A549 (cell line): ENCODE results near the gene SALL4. TPM values are rescaled to one million over a fixed set of nuclear protein-coding genes. Genes with fewer than 3 reads are reported as not detected.

Experiments used
- ATAC-seq, 2 experiments: fragments of 200-7000 bp in 1 of 2; fragments of >200 bp in 1 of 2; cut with Nextera tagmentation in 1 of 2; cut with Tn5 transposase in 1 of 2; 3 replicates each; pipeline versions ENCODE4 v1.8.0 to v1.9.1; 2018 to 2020; ENCODE audit warnings: mild to moderate bottlenecking in 1 of 2, moderate library complexity in 1 of 2
- CTCF ChIA-PET: fragments of 300-600 bp; sonication (Branson Sonifier 250); formaldehyde crosslinking; extraction: SDS; loops from one replicate; lab custom pipeline; 2021; ENCODE audit warnings: antibody characterized with exemption, inconsistent platforms; lab: Yijun Ruan, JAX
- POLR2A ChIA-PET: fragments of 350-600 bp; formaldehyde crosslinking; extraction: SDS; loops from one replicate; lab custom pipeline; 2021; ENCODE audit warnings: antibody characterized with exemption, inconsistent platforms; lab: Yijun Ruan, JAX
- DNase-seq, 2 experiments: peaks; one replicate each; pipeline versions ENCODE4 v3.0.0 to v3.0.0-alpha.2; 2011 to 2016; ENCODE audit warnings: low read depth in 1 of 2, low spot score in 1 of 2
- FAIRE-seq: peaks from 2 replicates; lab custom pipeline; 2011; peaks lifted over from hg19 to GRCh38; lab: Jason Lieb, UNC
- H3K27ac ChIP-seq, 2 experiments: fragments of >200 bp; sonication (Bioruptor Twin); formaldehyde crosslinking; 3 replicates each; pipeline ENCODE4 v1.5.1; 2016 to 2017
- H3K4me1 ChIP-seq: fragments of >200 bp; sonication (Bioruptor Twin); formaldehyde crosslinking; 3 replicates; pipeline ENCODE4 v1.6.1; 2016
- H3K4me2 ChIP-seq: fragments of >200 bp; sonication (Bioruptor Twin); formaldehyde crosslinking; 3 replicates; pipeline ENCODE4 v1.6.1; 2016
- H3K4me3 ChIP-seq: fragments of >200 bp; sonication (Bioruptor Twin); formaldehyde crosslinking; 3 replicates; pipeline ENCODE4 v1.5.1; 2016
- H3K9me3 ChIP-seq: fragments of >200 bp; sonication (Bioruptor Twin); formaldehyde crosslinking; 3 replicates; pipeline ENCODE4 v1.6.1; 2016
- ATOH8 ChIP-seq: fragments of 250-450 bp; sonication (Bioruptor Pico); IDR thresholded peaks from 2 replicates; pipeline ENCODE4 v1.5.0; 2020; ENCODE audit warnings: low read depth, mild to moderate bottlenecking, moderate library complexity
- BHLHE40 ChIP-seq: IDR thresholded peaks from 2 replicates; pipeline ENCODE4 v1.6.1; 2012; ENCODE audit warnings: low read depth, low read length, inconsistent platforms
- CHD4 ChIP-seq: fragments of 200-600 bp; sonication (generic); IDR thresholded peaks from 2 replicates; pipeline ENCODE4 v1.6.1; 2016; ENCODE audit warnings: antibody characterized with exemption, mild to moderate bottlenecking, borderline replicate concordance
- E2F6 ChIP-seq: IDR thresholded peaks from 2 replicates; pipeline ENCODE4 v1.6.1; 2012; ENCODE audit warnings: low read depth, borderline replicate concordance
- EP300 ChIP-seq, 2 experiments: fragments of >200 bp; sonication (Bioruptor Twin); formaldehyde crosslinking; IDR thresholded peaks; 2 replicates in 1 of 2; 3 replicates in 1 of 2; pipeline ENCODE4 v1.6.1; 2016 to 2017
- ESRRA ChIP-seq: fragments of 150-350 bp; IDR thresholded peaks from 2 replicates; pipeline ENCODE4 v1.6.1; 2014; ENCODE audit warnings: mild to moderate bottlenecking, low read length, borderline replicate concordance
- FOSB ChIP-seq: fragments of 250-450 bp; sonication (Bioruptor Pico); IDR thresholded peaks from 2 replicates; pipeline ENCODE4 v1.5.0; 2020; ENCODE audit warnings: mild to moderate bottlenecking, moderate library complexity
- FOSL2 ChIP-seq, 2 experiments: fragments of 450-650 bp in 1 of 2; fragments of >200 bp in 1 of 2; sonication (Bioruptor Twin) in 1 of 2; formaldehyde crosslinking; IDR thresholded peaks; 2 replicates each; pipeline versions ENCODE4 v1.5.0 to v1.6.1; 2016 to 2020; ENCODE audit warnings: mild to moderate bottlenecking in 1 of 2, moderate library complexity in 1 of 2
- GATA3 ChIP-seq: IDR thresholded peaks from 2 replicates; pipeline ENCODE4 v1.6.1; 2012; ENCODE audit warnings: borderline replicate concordance
- HEYL ChIP-seq: fragments of 250-450 bp; sonication (Bioruptor Pico); IDR thresholded peaks from 2 replicates; pipeline ENCODE4 v1.8.0; 2021; ENCODE audit warnings: mild to moderate bottlenecking, moderate library complexity
- HOXB13 ChIP-seq: fragments of 250-450 bp; sonication (Bioruptor Pico); IDR thresholded peaks from 2 replicates; pipeline ENCODE4 v1.5.0; 2020; ENCODE audit warnings: low read depth, mild to moderate bottlenecking, moderate library complexity
- HOXB5 ChIP-seq: fragments of 250-450 bp; sonication (Bioruptor Pico); IDR thresholded peaks from 2 replicates; pipeline ENCODE4 v1.5.0; 2020; ENCODE audit warnings: mild to moderate bottlenecking, moderate library complexity
- KDM1A ChIP-seq: fragments of 200-600 bp; sonication (generic); IDR thresholded peaks from 2 replicates; pipeline ENCODE4 v1.6.1; 2016; ENCODE audit warnings: low read depth, mild to moderate bottlenecking
- MYC ChIP-seq: IDR thresholded peaks from 2 replicates; pipeline ENCODE4 v1.6.1; 2012; ENCODE audit warnings: mild to moderate bottlenecking, inconsistent platforms, low read length, improper control_type of control experiment, borderline replicate concordance
- NFE2L2 ChIP-seq: fragments of 150-350 bp; conservative IDR thresholded peaks from 2 replicates; pipeline ENCODE4 v1.6.1; 2014; ENCODE audit warnings: low read length
- RNF2 ChIP-seq: fragments of 200-600 bp; sonication (generic); IDR thresholded peaks from 2 replicates; pipeline ENCODE4 v1.6.1; 2016; ENCODE audit warnings: low read depth, mild to moderate bottlenecking, antibody characterized with exemption, moderate library complexity, borderline replicate concordance
- SREBF2 ChIP-seq: fragments of 450-650 bp; IDR thresholded peaks from 2 replicates; pipeline ENCODE4 v1.6.1; 2014; ENCODE audit warnings: mild to moderate bottlenecking, moderate library complexity
- USF2 ChIP-seq: fragments of 450-650 bp; IDR thresholded peaks from 2 replicates; pipeline ENCODE4 v1.6.1; 2014; ENCODE audit warnings: antibody characterized with exemption
- ZFP36 ChIP-seq: fragments of 450-650 bp; IDR thresholded peaks from 2 replicates; pipeline ENCODE4 v1.6.1; 2014; ENCODE audit warnings: borderline replicate concordance; ENCODE audit not compliant: partially characterized antibody
- WGBS: methylation state at CpG from one replicate; pipeline ENCODE4 v1.1.6; 2017; ENCODE audit errors: missing lambda C conversion rate; 5-methylcytosine and 5-hydroxymethylcytosine counted together
- polyA plus RNA-seq, 4 experiments: library from polyadenylated mRNA; depleted of rRNA in 3 of 4; stranded (reverse); fragments of >200 nt; fragmentation: RNase III in 1 of 4; extraction: RNeasy Plus Mini Kit Qiagen cat#74134 plus additional on column Dnase treatment in 1 of 4; gene quantifications; 2 replicates in 3 of 4; 3 replicates in 1 of 4; pipeline ENCODE4 v1.2.3, GENCODE V29; 2011 to 2017

Gene SALL4
- polyA plus RNA-seq, 2 of the 4 experiments (the other 2 are of a cell fraction), result 2.3 to 7.6 TPM

GRCh38 chr20:51800060-51800871, 2.1 kb downstream of the SALL4 start (continued):
- TF ChIP-seq FOSB (CRISPR knock-in tag), result no peak
- TF ChIP-seq MYC, result 0 out of 2 replicates have a peak, but pooled peaks have one; percentile 31
- TF ChIP-seq FOSL2 (IDR thresholded peaks at IDR 0.05), result no peak
- no peak for TF ChIP-seq FOSL2 (CRISPR knock-in tag; IDR thresholded peaks at IDR 0.05)
- TF ChIP-seq HOXB13, result no peak
- no peak for TF ChIP-seq KDM1A

GRCh38 chr20:51799401-51799860, 2.9 kb downstream of the SALL4 start:
- peaks cover 30% of the 10 kb centered on the region for H3K4me1 ChIP-seq
- DNase-seq (no peak), ATAC-seq (no peak)
- H3K4me2 ChIP-seq, result peak overlapping the region; percentile 92
- H3K4me3 ChIP-seq, result no peak overlapping the region
- POLR2A ChIA-PET, result interaction anchor here (1.4 kb wide), 1 partner anchor 32 kb away, joined by 4 read pairs; no protein-coding TSS in a partner anchor
- CTCF ChIA-PET, result interaction anchor here (0.6 to 2.5 kb wide), 60 partner anchors 8 to 450 kb away, joined by 3 to 45 read pairs (median 5); no protein-coding TSS in a partner anchor
- 71% methylated on average over 10 of the region's 10 CpGs for WGBS
- TF ChIP-seq ESRRA (no peak), ATOH8 (no peak), CHD4 (no peak), HOXB5 (CRISPR knock-in tag) (no peak), BHLHE40 (no peak), SREBF2 (no peak), E2F6 (no peak)
- TF ChIP-seq, all 56 proteins: peak for 0
- Histone ChIP-seq H3K9me3 (no peaks in the 10 kb centered on the region), H3K27ac (no peak overlapping the region)
- no peak for FAIRE-seq

GRCh38 chr20:51797357-51798025, 4.8 kb downstream of the SALL4 start:
- Histone ChIP-seq H3K9me3 (no peaks in the 10 kb centered on the region), H3K27ac (peak overlapping the region in 1 of 2 experiments; percentile 57; a peak in 3 of 6 replicates), H3K4me3 (no peak overlapping the region), H3K4me1 (peaks cover 23% of the 10 kb centered on the region), H3K4me2 (peak overlapping the region; percentile 45)
- 17% methylated on average over 3 of the region's 3 CpGs for WGBS
- FAIRE-seq, result no peak
- ChIA-PET CTCF (interaction anchor here (0.8 to 3.7 kb wide), 8 partner anchors 18 to 448 kb away, joined by 3 to 19 read pairs (median 4); no protein-coding TSS in a partner anchor), POLR2A (no interaction called here)
- TF ChIP-seq GATA3, result peak; percentile 78
- no peak for TF ChIP-seq HOXB13
- no peak for ATAC-seq
- peak in 1 of 2 experiments; percentile 37 for DNase-seq

GRCh38 chr20:51796340-51796739, 6.0 kb downstream of the SALL4 start:
- no peak for DNase-seq
- Histone ChIP-seq H3K27ac (no peak overlapping the region), H3K4me3 (no peak overlapping the region), H3K4me2 (no peak overlapping the region), H3K9me3 (no peaks in the 10 kb centered on the region), H3K4me1 (peaks cover 18% of the 10 kb centered on the region)
- no peak for ATAC-seq
- no peak for FAIRE-seq
- 85% methylated on average over 3 of the region's 3 CpGs for WGBS
- no peak for TF ChIP-seq USF2
- TF ChIP-seq RNF2, result no peak
- no peak for TF ChIP-seq ZFP36
- TF ChIP-seq EP300 (IDR thresholded peaks at IDR 0.05), result no peak
- no peak for TF ChIP-seq HEYL (CRISPR knock-in tag)
- no peak for TF ChIP-seq ATOH8
- no peak for TF ChIP-seq NFE2L2
- CTCF ChIA-PET, result interaction anchor here (1.1 to 3.7 kb wide), 4 partner anchors 96 to 264 kb away, joined by 4 to 19 read pairs (median 6); no protein-coding TSS in a partner anchor
- POLR2A ChIA-PET, result interaction anchor here (0.6 kb wide), 1 partner anchor 13 kb away, joined by 4 read pairs; no protein-coding TSS in a partner anchor
